ENCODE measurements around the gene OIT3. TPM values are rescaled to one million over a fixed set of nuclear protein-coding genes. Genes with fewer than 3 reads are reported as not detected.

Gene OIT3
- total RNA-seq, 2 experiments from 2014 or later: not detected

DNA sequence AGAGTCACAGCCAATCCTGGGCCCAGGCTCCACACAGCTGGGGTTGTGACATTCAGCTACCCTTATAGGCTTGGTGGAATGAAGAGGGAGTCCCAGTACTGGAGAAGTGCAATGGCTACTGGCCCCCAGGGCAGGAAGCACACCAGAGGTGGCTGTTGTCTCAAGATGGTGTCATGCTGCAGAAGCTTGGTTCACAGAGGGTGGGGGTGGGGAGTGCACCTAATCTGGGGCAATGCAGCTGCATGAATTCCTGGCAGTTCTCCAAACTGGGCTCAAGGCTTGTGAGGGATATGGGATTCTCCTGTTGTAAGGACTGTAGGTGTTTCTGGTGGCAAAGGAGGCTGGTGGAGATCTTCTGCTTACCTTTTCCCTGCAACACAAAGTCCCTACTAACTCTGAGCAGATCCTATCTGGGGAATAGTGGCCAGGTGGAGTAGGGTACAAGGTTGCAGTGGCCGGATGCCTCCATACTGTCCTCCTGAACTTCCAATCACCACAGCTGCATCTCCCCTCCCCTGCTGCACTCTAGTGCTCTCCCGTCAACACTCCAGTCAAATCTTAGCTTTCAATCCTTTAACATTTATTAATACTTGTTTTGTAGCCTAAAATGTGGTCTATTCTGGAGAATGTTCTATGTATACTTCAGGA, 88.5 kb downstream of the OIT3 start:
- peaks cover 25% of the 10 kb centered on the region; the same call in 1 of the 2 replicates for H3K9me3 ChIP-seq (ENCODE audit: low read length)
- H3K4me3 ChIP-seq (ENCODE audit: low read depth, low read length, poor library complexity, severe bottlenecking): no peak overlapping the region
- ChIA-PET POLR2A (no interaction called here), CTCF (ENCODE audit: unreplicated experiment) (no interaction called here)
- no peaks in the 10 kb centered on the region for H3K9me2 ChIP-seq (ENCODE audit: insufficient read depth, low read length)
- no peak overlapping the region for H3K4me2 ChIP-seq (ENCODE audit: low read length)
- no peaks in the 10 kb centered on the region for H3K79me2 ChIP-seq (ENCODE audit: insufficient read depth, low read depth, low read length)
- no peaks in the 10 kb centered on the region for H3K36me3 ChIP-seq (ENCODE audit: insufficient read depth, low read length)
- no peaks in the 10 kb centered on the region for H3K4me1 ChIP-seq (ENCODE audit: insufficient read depth, low read length, poor library complexity, severe bottlenecking)
- BruUV-seq (replicated peaks): no TSS peak
- H2AFZ ChIP-seq (ENCODE audit: low read length): no peak overlapping the region
- intact Hi-C loops (cut with micrococcal nuclease; ENCODE audit: unreplicated experiment): no loop called here
- DNase-seq (ENCODE audit: low spot score): no peak
- no peaks in the 10 kb centered on the region for H4K20me1 ChIP-seq (ENCODE audit: insufficient read depth, low read length)
- no peak overlapping the region for H3K27ac ChIP-seq (ENCODE audit: low read depth, low read length, poor library complexity, severe bottlenecking)
- TF ChIP-seq, protein P1, sequence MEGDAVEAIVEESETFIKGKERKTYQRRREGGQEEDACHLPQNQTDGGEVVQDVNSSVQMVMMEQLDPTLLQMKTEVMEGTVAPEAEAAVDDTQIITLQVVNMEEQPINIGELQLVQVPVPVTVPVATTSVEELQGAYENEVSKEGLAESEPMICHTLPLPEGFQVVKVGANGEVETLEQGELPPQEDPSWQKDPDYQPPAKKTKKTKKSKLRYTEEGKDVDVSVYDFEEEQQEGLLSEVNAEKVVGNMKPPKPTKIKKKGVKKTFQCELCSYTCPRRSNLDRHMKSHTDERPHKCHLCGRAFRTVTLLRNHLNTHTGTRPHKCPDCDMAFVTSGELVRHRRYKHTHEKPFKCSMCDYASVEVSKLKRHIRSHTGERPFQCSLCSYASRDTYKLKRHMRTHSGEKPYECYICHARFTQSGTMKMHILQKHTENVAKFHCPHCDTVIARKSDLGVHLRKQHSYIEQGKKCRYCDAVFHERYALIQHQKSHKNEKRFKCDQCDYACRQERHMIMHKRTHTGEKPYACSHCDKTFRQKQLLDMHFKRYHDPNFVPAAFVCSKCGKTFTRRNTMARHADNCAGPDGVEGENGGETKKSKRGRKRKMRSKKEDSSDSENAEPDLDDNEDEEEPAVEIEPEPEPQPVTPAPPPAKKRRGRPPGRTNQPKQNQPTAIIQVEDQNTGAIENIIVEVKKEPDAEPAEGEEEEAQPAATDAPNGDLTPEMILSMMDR (conservative IDR thresholded peaks at IDR 0.05; ENCODE audit: low read length): no peak
- no peak for TF ChIP-seq EZH2phosphoT487 (IDR thresholded peaks at IDR 0.05; ENCODE audit: borderline replicate concordance, low read depth, low read length)

Other genes with a start within 250 kb of the OIT3 start
- gene MCU, start 201.6 kb upstream of the OIT3 start, total RNA-seq (2014; rRNA removed; shearing (Covaris generic)): 7.7 and 9.9 TPM in 2 replicates
- 9.4 and 17.6 TPM in 2 replicates for gene MCU, start 201.6 kb upstream of the OIT3 start, total RNA-seq (2022)
- gene PLA2G12B, start 61.1 kb downstream of the OIT3 start, total RNA-seq (2014; rRNA removed; shearing (Covaris generic)): not detected in 2 replicates
- gene PLA2G12B, start 61.1 kb downstream of the OIT3 start, total RNA-seq (2022): not detected in 2 replicates
- gene P4HA1, start 203.1 kb downstream of the OIT3 start, total RNA-seq (2014; rRNA removed; shearing (Covaris generic)): 11.6 and 17.9 TPM in 2 replicates
- gene P4HA1, start 203.1 kb downstream of the OIT3 start, total RNA-seq (2022): 19.8 and 36.2 TPM in 2 replicates
- not detected in 2 replicates for gene NUDT13, start 216.7 kb downstream of the OIT3 start, total RNA-seq (2014; rRNA removed; shearing (Covaris generic))
- gene NUDT13, start 216.7 kb downstream of the OIT3 start, total RNA-seq (2022): not detected in 2 replicates